Left ventricle myocardium superior (tissue), 1 donor: ENCODE results near the gene ZNF385C. TPM values are rescaled to one million over a fixed set of nuclear protein-coding genes. Genes with fewer than 3 reads are reported as not detected.
A peak's percentile ranks its signal among the peaks of the same experiment; 100 is the strongest.
"Not testable (repeated sequence)": the region's sequence is repeated elsewhere in the genome, so short reads cannot be mapped to it uniquely, and the experiment has no call there.

Experiments used
- ATAC-seq: fragments of 200-7000 bp; cut with Tn5 transposase; one replicate; pipeline ENCODE4 v1.9.1; 2020; ENCODE audit warnings: mild to moderate bottlenecking, moderate library complexity
- DNase-seq: peaks from one replicate; pipeline ENCODE4 v3.0.0-alpha.2; 2020
- intact Hi-C: fragments of 100-400 bp; cut with micrococcal nuclease; formaldehyde crosslinking; loops from one replicate; pipeline ENCODE4 v1.11.0; 2022
- total RNA-seq: library from RNA; stranded (reverse); fragmentation: NEBNext Ultra II Directional; extraction: Animal tissue kit (Norgen Biotek cat#: 25700); gene quantifications from one replicate; pipeline ENCODE4 v1.2.1, GENCODE V29; 2021
- donor health status: DM: no; HTN: yes; CAD: no; lungs with severe emphysema.

The ZNF385C gene
- total RNA-seq, 1 donor from 2014 or later, result 0.20 TPM

DNA sequence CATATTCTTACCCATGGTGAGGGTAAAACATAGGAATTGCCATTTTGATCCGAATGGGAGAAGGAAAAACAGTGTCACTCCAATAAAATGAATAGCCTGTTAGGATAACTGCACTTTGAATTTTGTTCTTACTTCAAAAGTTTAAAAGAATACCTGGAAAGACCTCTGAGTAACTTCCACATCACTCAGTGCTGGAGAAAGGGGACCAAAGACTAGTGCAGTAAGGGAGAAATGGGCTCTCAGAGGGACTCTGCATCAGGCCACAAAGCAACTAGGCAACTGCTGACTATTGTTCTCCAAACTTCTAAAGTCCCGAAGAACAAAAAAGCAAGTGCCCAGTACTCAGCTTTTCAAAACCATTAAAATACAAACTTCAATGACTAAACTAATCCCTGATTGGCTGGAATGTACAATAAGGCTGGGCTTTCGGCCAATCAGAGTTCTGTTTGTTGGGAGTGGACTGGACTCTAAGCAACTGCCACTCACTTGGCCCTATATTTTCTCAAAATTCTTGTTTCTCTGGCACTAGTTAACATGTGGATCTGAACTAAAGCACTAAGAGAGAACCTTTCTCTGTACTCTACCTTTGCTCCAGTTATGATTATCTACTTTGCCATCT is 87.3 kb downstream of the ZNF385C start:
- DNase-seq (no peak), ATAC-seq (no peak)
- intact Hi-C loops, result no loop called here

DNA sequence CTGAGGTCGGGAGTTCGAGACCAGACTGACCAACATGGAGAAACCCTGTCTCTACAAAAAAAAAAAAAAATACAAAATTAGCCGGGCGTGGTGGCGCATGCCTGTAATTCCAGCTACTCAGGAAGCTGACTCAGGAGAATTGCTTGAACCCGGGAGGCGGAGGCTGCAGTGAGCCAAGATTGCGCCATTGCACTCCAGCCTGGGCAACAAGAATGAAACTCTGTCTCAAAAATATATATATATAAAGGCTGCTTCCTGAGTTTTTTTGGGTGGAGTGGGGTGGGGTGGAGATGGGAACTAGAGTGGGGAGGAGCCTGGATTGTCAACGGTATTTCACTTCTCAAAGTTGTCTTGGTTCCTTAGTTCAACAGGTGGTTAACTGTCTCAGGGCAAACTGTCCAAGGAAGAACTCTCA is 88.0 kb downstream of the ZNF385C start:
- intact Hi-C loops, DNase-seq: not testable (repeated sequence)
- ATAC-seq, result peak; percentile 30

- DNase-seq, result no peak
- ATAC-seq, result no peak
- intact Hi-C loops, result no loop called here
These were observed 89.1 kb downstream of the ZNF385C start for GRCh38 chr17:42009170-42009569.

DNA sequence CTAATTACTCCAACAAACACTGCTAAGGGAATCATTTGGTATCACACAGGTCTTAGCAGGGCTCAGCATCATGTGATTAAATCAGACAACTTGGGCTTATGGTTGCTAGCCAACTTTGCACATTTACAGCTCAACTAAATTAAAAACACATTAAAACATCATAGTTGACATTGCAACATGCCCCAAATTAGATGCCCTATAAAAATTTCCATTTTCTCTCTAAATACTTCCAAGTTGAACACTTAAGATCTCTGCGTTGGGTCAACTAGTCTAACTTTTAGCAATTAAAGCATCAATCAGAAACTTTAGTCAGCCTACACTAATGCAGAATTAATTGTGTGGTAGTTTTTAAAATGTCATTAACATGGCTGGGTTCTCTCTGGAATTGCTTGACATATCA is 93.1 kb downstream of the ZNF385C start:
- no peak for ATAC-seq

DNA sequence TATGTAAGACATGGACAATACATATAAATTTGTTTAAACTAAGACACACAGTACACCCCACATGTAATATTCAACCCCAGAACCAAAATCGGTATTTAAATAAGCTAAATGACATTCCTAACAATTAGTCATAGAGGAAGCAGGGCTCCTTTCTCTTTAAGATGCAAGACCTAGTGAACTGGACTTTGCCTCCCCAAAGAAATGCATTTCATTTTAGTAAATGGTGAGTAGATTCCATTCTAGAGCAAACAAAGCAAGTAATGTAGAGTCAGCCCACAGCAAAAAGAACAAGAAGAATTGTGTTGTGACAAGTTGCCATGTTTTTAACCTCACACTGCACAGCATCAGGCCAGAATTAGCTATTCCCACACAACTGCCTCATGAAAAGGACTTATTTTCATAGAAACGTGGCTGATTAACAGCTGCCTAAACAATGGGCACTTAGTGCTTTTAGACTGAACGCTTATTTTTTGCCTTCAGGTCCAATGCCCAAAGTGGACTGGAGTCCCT is 95.4 kb downstream of the ZNF385C start:
- intact Hi-C loops, result no loop called here
- no peak for DNase-seq
- no peak for ATAC-seq

More for the DNA sequence above, 93.1 kb downstream of the ZNF385C start:
- intact Hi-C loops, result no loop called here
- no peak for DNase-seq

- intact Hi-C loops, result no loop called here
- DNase-seq (no peak), ATAC-seq (no peak)
These were observed 96.0 kb downstream of the ZNF385C start for GRCh38 chr17:42002175-42002791.

DNA sequence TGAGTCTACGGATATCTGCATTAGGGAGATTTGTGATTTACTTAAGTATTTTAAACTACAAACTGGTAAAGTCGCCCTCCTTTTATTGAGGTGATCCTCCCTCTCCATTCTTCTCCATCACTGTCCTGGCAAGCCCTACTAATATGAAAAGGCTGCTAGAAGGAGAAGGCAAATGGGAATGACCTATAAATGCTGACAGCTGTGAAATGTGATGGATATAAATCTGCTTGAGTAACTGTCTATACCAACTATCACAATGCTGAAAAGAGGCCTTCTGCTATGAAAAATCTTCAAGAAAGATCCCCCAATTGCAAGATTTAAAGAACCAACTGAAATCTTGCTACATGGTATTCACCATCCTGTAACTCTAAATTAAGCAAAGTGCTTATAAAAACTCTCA is 96.5 kb downstream of the ZNF385C start:
- ATAC-seq, result no peak
- DNase-seq, result no peak
- intact Hi-C loops, result no loop called here

- ATAC-seq (peak; percentile 55), DNase-seq (no peak)
- intact Hi-C loops, result no loop called here
These were observed 97.7 kb downstream of the ZNF385C start for GRCh38 chr17:42000413-42001133.

DNA sequence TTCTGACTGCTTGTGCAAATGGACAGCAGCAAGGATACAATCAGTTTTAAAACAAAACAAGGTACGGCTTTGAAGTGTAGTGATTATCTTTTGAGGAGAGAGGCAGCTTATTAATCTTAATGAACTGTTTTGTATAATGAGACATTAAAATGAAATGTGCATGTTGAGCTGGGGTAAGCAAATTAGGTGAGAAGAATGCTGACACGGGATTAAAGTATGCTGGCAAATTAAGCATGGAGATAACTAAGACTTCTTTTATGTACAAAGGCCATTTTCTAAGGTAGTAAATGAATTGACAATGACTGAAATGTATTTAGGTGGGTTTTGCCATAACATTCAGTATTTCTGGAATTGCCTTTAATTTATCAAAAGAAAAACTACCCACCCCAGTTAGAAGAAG is 99.8 kb downstream of the ZNF385C start:
- DNase-seq, result no peak
- intact Hi-C loops, result no loop called here
- no peak for ATAC-seq

DNA sequence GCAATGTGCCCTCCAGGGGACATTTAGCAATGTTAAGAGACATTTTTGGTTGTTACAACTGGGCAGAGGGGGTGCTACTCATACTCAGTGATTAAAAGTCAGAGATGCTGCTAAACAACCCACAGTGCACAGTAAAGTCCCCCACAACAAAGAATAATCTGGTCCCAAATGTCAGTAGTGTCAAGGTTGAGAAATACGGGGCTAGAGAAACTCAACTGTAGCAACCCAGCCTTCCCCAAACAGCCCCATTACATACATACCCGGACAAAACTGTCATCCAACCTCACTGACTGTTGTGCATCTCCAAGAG is 101.5 kb downstream of the ZNF385C start:
- intact Hi-C loops, result no loop called here
- ATAC-seq, result no peak

GRCh38 chr17:41992576-41992975 is 105.7 kb downstream of the ZNF385C start:
- intact Hi-C loops, result no loop called here
- ATAC-seq (peak; percentile 12), DNase-seq (no peak)

More for the DNA sequence above, 101.5 kb downstream of the ZNF385C start:
- no peak for DNase-seq

DNA sequence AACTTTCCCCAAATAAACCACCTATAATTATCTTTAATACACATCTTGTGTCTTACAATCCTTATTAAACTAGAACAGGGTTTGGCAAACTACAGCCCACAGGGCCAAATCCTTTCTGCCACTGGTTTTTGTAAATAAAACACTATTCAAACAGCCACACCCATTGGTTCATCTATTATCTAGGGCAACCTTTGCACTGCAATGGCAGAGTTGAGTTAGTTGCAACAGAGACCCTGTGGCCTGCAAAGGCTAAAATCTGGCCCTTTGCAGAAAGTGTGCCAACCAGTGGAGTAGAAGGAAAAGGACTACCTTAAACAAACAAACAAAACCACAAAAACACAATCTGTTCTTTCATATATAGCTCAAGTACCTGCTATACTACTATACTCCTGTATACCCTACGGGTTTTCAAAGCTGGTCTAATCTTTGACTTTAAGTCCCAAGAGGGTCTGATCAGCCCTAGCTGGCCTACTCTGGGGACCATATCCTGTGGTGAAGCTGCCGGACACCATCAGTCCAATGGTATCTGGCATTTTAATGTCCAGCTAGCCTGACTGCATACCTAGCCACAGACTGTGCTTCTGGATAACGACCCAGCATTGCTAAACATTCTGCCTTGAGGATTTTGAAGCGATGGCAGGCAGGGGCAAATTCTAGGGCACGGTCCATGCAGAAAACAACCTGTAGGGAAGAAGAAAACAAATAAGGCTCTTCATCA is 108.4 kb downstream of the ZNF385C start:
- no peak for ATAC-seq
- intact Hi-C loops, result no loop called here
- no peak for DNase-seq

GRCh38 chr17:41988418-41988817 is 109.9 kb downstream of the ZNF385C start:
- intact Hi-C loops, result no loop called here
- no peak for ATAC-seq
- DNase-seq, result no peak

DNA sequence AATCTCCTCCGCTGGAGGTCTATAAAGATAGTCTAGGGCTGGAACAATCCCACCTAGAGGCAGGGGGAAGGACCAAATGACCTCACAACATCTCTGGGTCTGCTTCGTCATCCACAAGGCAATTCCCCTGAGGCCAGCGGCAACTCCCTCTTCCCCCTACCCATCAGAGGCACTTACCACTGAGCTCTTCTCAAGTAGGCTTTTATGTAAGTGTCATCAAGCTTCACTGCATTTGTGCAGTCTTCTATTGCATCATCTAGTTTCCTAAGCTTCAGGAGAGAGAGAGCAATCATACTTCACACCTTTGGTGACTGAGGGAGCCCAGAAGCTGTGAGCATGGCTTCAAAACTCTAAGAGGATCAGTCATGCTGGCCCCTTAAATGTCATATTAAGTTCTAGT is 110.6 kb downstream of the ZNF385C start:
- intact Hi-C loops, result no loop called here

GRCh38 chr17:41986634-41987033 is 111.6 kb downstream of the ZNF385C start:
- ATAC-seq, result no peak
- no peak for DNase-seq
- intact Hi-C loops, result no loop called here

More for the DNA sequence above, 110.6 kb downstream of the ZNF385C start:
- DNase-seq (no peak), ATAC-seq (no peak)

- ATAC-seq, result no peak
- DNase-seq, result no peak
- intact Hi-C loops, result no loop called here
These were observed 112.4 kb downstream of the ZNF385C start for GRCh38 chr17:41985919-41986318.

- intact Hi-C loops, result no loop called here
- DNase-seq (no peak), ATAC-seq (peak; percentile 54)
These were observed 113.8 kb downstream of the ZNF385C start for GRCh38 chr17:41984454-41984853.

- intact Hi-C loops, result no loop called here
- DNase-seq (no peak), ATAC-seq (no peak)
These were observed 116.1 kb downstream of the ZNF385C start for GRCh38 chr17:41982026-41982760.

DNA sequence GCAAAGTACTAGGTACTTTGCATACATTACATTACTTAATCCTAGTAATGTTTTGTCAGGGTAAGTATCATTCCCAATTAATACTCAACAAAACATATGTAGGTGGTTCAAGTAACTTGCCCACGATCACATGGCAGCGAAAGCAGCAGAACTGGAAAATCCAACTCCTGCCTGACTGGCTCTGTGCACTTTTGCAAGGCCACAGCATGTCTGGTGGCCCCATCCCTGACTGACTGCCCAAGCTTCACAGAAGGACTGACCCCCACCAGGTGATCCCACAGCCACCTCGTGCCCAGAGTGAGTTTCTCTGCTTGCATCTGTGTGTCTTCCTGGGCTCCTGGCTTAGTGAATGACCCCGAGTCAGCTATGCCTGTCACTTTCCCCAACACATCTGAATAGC is 120.3 kb downstream of the ZNF385C start:
- DNase-seq (no peak), ATAC-seq (no peak)
- intact Hi-C loops, result no loop called here
